Testis (tissue), 3 donors: ENCODE measurements around the gene ADISSP. TPM values are rescaled to one million over a fixed set of nuclear protein-coding genes. Genes with fewer than 3 reads are reported as not detected.

Experiments used
- DNase-seq: peaks from one replicate; pipeline ENCODE4 v3.0.0-alpha.2; 2019
- H3K27ac ChIP-seq, 2 donors: fragments of 200-600 bp; sonication (generic); one replicate each; pipeline ENCODE4 v1.5.1; 2019
- H3K27me3 ChIP-seq: fragments of 200-600 bp; sonication (generic); one replicate; pipeline ENCODE4 v1.5.1; 2019
- H3K36me3 ChIP-seq: fragments of 200-600 bp; sonication (generic); one replicate; pipeline ENCODE4 v1.5.1; 2017; ENCODE audit warnings: low read depth; ENCODE audit errors: missing control alignments
- H3K4me1 ChIP-seq: fragments of 200-600 bp; sonication (generic); one replicate; pipeline ENCODE4 v1.5.1; 2019
- H3K4me3 ChIP-seq, 2 donors: fragments of 200-600 bp; sonication (generic); one replicate each; pipeline ENCODE4 v1.5.1; 2017 to 2019
- H3K9me3 ChIP-seq: fragments of 200-600 bp; sonication (generic); one replicate; pipeline ENCODE4 v1.5.1; 2017
- CTCF ChIP-seq, 3 experiments: fragments of 450-650 bp in 2 of 3; fragments of 200-600 bp in 1 of 3; sonication (generic) in 1 of 3; IDR thresholded peaks; one replicate each; pipeline ENCODE4 v1.5.1; 2016 to 2019; ENCODE audit warnings: antibody characterized with exemption in 3 of 3, mild to moderate bottlenecking in 2 of 3, moderate library complexity in 1 of 3
- POLR2A ChIP-seq: fragments of 450-650 bp; IDR thresholded peaks from one replicate; pipeline ENCODE4 v1.6.1; 2017; ENCODE audit warnings: antibody characterized with exemption, mild to moderate bottlenecking, moderate library complexity
- WGBS, 2 donors: methylation state at CpG; one replicate each; pipeline ENCODE4 v1.1.5; 2018; 5-methylcytosine and 5-hydroxymethylcytosine counted together
- intact Hi-C: fragments of 100-400 bp; cut with DNase I; formaldehyde crosslinking; loops from one replicate; pipeline ENCODE4 v1.15.1; 2023; ENCODE audit warnings: low total_unique reads
- polyA plus RNA-seq: library from polyadenylated mRNA; stranded (reverse); fragments of 350-450 nt; fragmentation: Illumina TruSeq; extraction: RNeasy Lipid Tissue Mini Kit (QIAGEN cat#74804); gene quantifications from one replicate; pipeline ENCODE4 v1.2.3, GENCODE V29; 2014; ENCODE audit warnings: low read depth, low replicate concordance; ENCODE audit not compliant: insufficient read depth
- total RNA-seq, 2 donors: library from RNA; depleted of rRNA; stranded (reverse); fragments of >200 nt; gene quantifications; one replicate each; pipeline ENCODE4 v1.2.3, GENCODE V29; 2016

Gene ADISSP
- total and polyA plus RNA-seq, 3 donors from 2014 or later, result 17.6 to 36.5 (median 19.7) TPM

DNA sequence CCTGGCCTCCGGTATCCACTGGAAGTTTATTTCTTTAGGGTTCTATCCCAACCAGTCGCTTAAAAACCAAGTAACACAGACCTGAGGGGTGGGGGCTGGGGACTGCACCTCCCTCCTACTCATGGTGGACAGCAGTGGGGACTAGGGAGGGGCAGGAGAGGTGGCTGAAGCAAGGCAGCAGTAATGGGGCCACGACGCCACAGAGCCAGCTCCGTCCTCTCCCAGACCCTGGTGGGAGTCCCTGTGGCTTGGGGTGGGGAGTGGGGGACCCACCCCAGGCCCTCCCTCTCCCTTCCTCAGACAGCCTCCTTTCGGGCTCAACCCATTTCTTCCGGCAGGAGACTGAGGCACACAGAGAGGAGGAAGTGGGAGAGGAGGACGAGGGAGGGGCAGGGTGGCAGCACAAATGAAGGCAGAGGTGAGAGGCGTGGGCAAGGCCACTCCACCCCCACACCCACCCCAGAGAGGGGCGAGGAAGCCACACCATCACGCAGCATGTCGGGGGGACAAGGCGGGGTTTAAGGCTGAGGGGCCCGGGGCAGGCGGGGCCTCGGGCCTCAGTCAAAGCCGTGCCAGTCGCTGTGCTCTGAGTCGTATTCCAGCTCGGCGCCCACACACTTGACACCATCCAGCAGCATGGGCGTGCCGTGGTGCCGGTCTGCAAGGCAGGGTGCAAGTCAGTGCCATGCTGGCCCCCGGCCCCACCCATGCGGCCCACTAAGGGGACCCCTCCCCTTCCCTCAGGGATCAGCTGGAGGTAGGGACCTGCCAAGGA, 13.9 kb downstream of the ADISSP start:
- intact Hi-C loops, result no loop called here
- Histone ChIP-seq H3K36me3 (no peaks in the 10 kb centered on the region), H3K27ac (no peak overlapping the region), H3K9me3 (no peaks in the 10 kb centered on the region), H3K27me3 (no peaks in the 10 kb centered on the region), H3K4me3 (no peak overlapping the region), H3K4me1 (no peaks in the 10 kb centered on the region)
- TF ChIP-seq CTCF (IDR thresholded peaks at IDR 0.05), result no peak
- no peak for TF ChIP-seq POLR2A
- no peak for DNase-seq
- 86 to 87% methylated on average over 25 to 26 of the region's 26 CpGs for WGBS, 2 donors

- Histone ChIP-seq H3K36me3 (no peaks in the 10 kb centered on the region), H3K27ac (no peak overlapping the region), H3K4me1 (no peaks in the 10 kb centered on the region), H3K27me3 (no peaks in the 10 kb centered on the region), H3K9me3 (no peaks in the 10 kb centered on the region), H3K4me3 (no peak overlapping the region)
- 34 to 38% methylated on average over 4 of the region's 4 CpGs for WGBS, 2 donors
- DNase-seq, result peak; percentile 83
- TF ChIP-seq CTCF (IDR thresholded peaks at IDR 0.05) (peak; percentile 47 to 75 (median 66)), POLR2A (no peak)
- intact Hi-C loops, result no loop called here
Observed at GRCh38 chr20:3753098-3753497, 14.5 kb downstream of the ADISSP start.

DNA sequence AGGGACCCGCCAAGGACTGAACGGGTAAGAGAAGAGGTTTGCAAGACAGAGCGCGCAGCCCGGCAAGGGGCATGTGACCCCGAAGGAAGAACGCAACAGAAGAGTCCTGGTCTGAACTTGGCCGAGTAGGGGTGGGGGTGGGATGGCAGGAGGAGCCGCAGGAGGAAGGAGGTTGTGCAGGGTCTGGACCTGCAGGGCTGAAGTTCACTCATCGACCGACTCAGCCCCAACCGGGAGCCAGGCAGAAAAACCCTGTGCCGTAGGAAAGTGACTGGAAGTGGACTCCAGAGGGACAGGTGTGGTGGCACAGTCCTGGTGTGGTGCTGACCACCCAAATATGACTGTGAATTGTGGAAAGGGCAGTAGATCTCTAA, 15.2 kb downstream of the ADISSP start:
- peak overlapping the region; percentile 15 to 53 for H3K4me3 ChIP-seq
- no peak overlapping the region for H3K27ac ChIP-seq

GRCh38 chr20:3751675-3752385, 15.7 kb downstream of the ADISSP start:
- intact Hi-C loops, result no loop called here
- no peaks in the 10 kb centered on the region for H3K9me3 ChIP-seq
- peak; percentile 57 for DNase-seq
- TF ChIP-seq POLR2A (no peak), CTCF (IDR thresholded peaks at IDR 0.05) (no peak)
- no peaks in the 10 kb centered on the region for H3K36me3 ChIP-seq
- H3K27me3 ChIP-seq, result no peaks in the 10 kb centered on the region
- H3K4me3 ChIP-seq, result peak overlapping the region; percentile 15 to 53
- 56 to 64% methylated on average over 51 to 83 of the region's 95 CpGs for whole genome bisulfite sequencing, 2 donors
- no peaks in the 10 kb centered on the region for H3K4me1 ChIP-seq
- no peak overlapping the region for H3K27ac ChIP-seq

More for the DNA sequence above, 15.2 kb downstream of the ADISSP start:
- intact Hi-C loops, result no loop called here
- Histone ChIP-seq H3K27me3 (no peaks in the 10 kb centered on the region), H3K9me3 (no peaks in the 10 kb centered on the region), H3K4me1 (no peaks in the 10 kb centered on the region), H3K36me3 (no peaks in the 10 kb centered on the region)
- DNase-seq, result no peak
- WGBS, 2 donors, result 52 to 54% methylated on average over 13 of the region's 13 CpGs
- TF ChIP-seq CTCF (IDR thresholded peaks at IDR 0.05) (no peak), POLR2A (no peak)
